Mucosa of descending colon (tissue), 3 donors: ENCODE results near the gene ADGRF5. TPM values are rescaled to one million over a fixed set of nuclear protein-coding genes. Genes with fewer than 3 reads are reported as not detected.

ENCODE experiments used
- ATAC-seq: fragments of 200-7000 bp; cut with Tn5 transposase; one replicate; pipeline ENCODE4 v1.9.1; 2020; ENCODE audit warnings: mild to moderate bottlenecking, moderate library complexity
- DNase-seq, 3 donors: peaks; one replicate each; pipeline ENCODE4 v3.0.0-alpha.2; 2020
- H3K36me3 ChIP-seq: fragments of 200-600 bp; one replicate; pipeline ENCODE4 v1.8.0; 2021; ENCODE audit warnings: low read depth, mild to moderate bottlenecking
- H3K4me1 ChIP-seq: fragments of 200-600 bp; one replicate; pipeline ENCODE4 v1.8.0; 2021; ENCODE audit warnings: low read depth, mild to moderate bottlenecking
- H3K4me3 ChIP-seq: fragments of 200-600 bp; one replicate; pipeline ENCODE4 v1.8.0; 2021; ENCODE audit warnings: mild to moderate bottlenecking
- H3K9me3 ChIP-seq: fragments of 200-600 bp; one replicate; pipeline ENCODE4 v1.8.0; 2021; ENCODE audit warnings: mild to moderate bottlenecking
- CTCF ChIP-seq: fragments of 200-600 bp; IDR thresholded peaks from one replicate; pipeline ENCODE4 v1.8.0; 2022; ENCODE audit warnings: antibody characterized with exemption, mild to moderate bottlenecking
- intact Hi-C, 2 donors: fragments of 100-400 bp; cut with DNase I in 1 of 2; cut with micrococcal nuclease in 1 of 2; formaldehyde crosslinking; loops; one replicate each; pipeline versions ENCODE4 v1.11.0 to v1.11.1; 2022; cut with DNase I, micrococcal nuclease
- total RNA-seq, 3 donors: library from RNA; stranded (reverse); fragmentation: NEBNext Ultra II Directional in 2 of 3; extraction: Animal tissue kit (Norgen Biotek cat#: 25700) in 2 of 3; gene quantifications; one replicate each; pipeline versions ENCODE4 v1.2.1 to v1.2.4, GENCODE V29; 2021 to 2023
- donor health status: DM: no; HTN: no; CAD: no; lungs with moderate emphysema.
- donor health status: DM: no; HTN: no; CAD: no.
- donor health status: DM: no; HTN: yes; CAD: no.

Gene ADGRF5
- total RNA-seq, 3 donors from 2014 or later, result 1.9 to 9.7 (median 3.9) TPM

GRCh38 chr6:46927066-46927465, 5.3 kb upstream of the ADGRF5 start:
- no peak for TF ChIP-seq CTCF
- Histone ChIP-seq H3K9me3 (no peaks in the 10 kb centered on the region), H3K36me3 (no peaks in the 10 kb centered on the region), H3K4me3 (no peak overlapping the region), H3K4me1 (no peaks in the 10 kb centered on the region)
- ATAC-seq (no peak), DNase-seq (no peak)
- intact Hi-C loops, result no loop called here

- no peak for ATAC-seq
- no peak overlapping the region for H3K4me3 ChIP-seq
- no peaks in the 10 kb centered on the region for H3K4me1 ChIP-seq
- DNase-seq, result no peak
- no peaks in the 10 kb centered on the region for H3K36me3 ChIP-seq
- no peaks in the 10 kb centered on the region for H3K9me3 ChIP-seq
- no peak for TF ChIP-seq CTCF
- intact Hi-C loops, result no loop called here
Observed at GRCh38 chr6:46926481-46926880, 4.7 kb upstream of the ADGRF5 start.

GRCh38 chr6:46925563-46926253, 4.0 kb upstream of the ADGRF5 start:
- DNase-seq (no peak), ATAC-seq (peak; percentile 48)
- Histone ChIP-seq H3K36me3 (no peaks in the 10 kb centered on the region), H3K4me3 (no peak overlapping the region), H3K9me3 (no peaks in the 10 kb centered on the region), H3K4me1 (no peaks in the 10 kb centered on the region)
- no peak for TF ChIP-seq CTCF
- intact Hi-C loops, result no loop called here

- intact Hi-C loops, result no loop called here
- DNase-seq (no peak), ATAC-seq (no peak)
- Histone ChIP-seq H3K9me3 (no peaks in the 10 kb centered on the region), H3K36me3 (no peaks in the 10 kb centered on the region), H3K4me3 (no peak overlapping the region), H3K4me1 (no peaks in the 10 kb centered on the region)
- no peak for TF ChIP-seq CTCF
Observed at GRCh38 chr6:46923476-46923875, 1.7 kb upstream of the ADGRF5 start.

GRCh38 chr6:46921059-46921458, 679 bp downstream of the ADGRF5 start:
- no peak for ATAC-seq
- intact Hi-C loops, result no loop called here
- Histone ChIP-seq H3K4me1 (no peaks in the 10 kb centered on the region), H3K9me3 (no peaks in the 10 kb centered on the region), H3K36me3 (no peaks in the 10 kb centered on the region), H3K4me3 (no peak overlapping the region)
- no peak for TF ChIP-seq CTCF
- no peak for DNase-seq

GRCh38 chr6:46918806-46919205, 2.9 kb downstream of the ADGRF5 start:
- no peak for TF ChIP-seq CTCF
- Histone ChIP-seq H3K4me1 (no peaks in the 10 kb centered on the region), H3K4me3 (no peak overlapping the region), H3K36me3 (no peaks in the 10 kb centered on the region), H3K9me3 (no peaks in the 10 kb centered on the region)
- no peak for ATAC-seq
- no peak for DNase-seq
- intact Hi-C loops, result no loop called here
